Measurements from ENCODE around the gene ALS2. TPM values are rescaled to one million over a fixed set of nuclear protein-coding genes. Genes with fewer than 3 reads are reported as not detected.
"Not testable (repeated sequence)": the region's sequence is repeated elsewhere in the genome, so short reads cannot be mapped to it uniquely, and the experiment has no call there.

The ALS2 gene
- total RNA-seq, 1 donor from 2014 or later, result 48.1 TPM

DNA sequence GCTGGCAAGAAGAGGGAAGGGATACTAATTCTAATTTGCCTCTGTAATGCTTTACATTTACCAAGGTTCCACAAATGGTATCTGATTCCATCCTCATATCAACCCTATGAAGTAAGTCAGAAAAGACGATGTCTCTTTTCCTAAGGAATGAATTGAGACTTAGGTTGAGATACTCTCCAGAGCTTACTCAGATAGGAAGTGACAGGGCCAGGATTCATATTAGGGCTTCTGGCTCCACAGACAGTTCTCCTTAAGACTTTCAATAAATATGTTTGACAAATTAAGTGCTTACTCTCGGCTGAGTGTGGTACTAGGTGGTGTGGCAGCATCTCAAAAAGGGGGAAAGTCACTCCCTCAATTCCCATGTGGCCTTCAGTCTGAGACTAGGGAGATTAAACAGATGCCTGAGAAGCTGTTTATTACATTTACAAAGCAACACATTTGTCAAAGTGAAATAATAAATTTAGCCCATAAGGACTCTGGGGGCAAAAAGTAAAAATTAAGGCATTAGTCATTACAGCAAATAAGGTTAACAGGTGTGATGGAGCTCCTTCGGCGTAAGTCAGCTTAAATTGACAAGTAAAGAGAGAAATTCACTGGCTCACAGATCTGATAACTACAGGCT is 39.8 kb upstream of the ALS2 start:
- TF ChIP-seq, protein P1, sequence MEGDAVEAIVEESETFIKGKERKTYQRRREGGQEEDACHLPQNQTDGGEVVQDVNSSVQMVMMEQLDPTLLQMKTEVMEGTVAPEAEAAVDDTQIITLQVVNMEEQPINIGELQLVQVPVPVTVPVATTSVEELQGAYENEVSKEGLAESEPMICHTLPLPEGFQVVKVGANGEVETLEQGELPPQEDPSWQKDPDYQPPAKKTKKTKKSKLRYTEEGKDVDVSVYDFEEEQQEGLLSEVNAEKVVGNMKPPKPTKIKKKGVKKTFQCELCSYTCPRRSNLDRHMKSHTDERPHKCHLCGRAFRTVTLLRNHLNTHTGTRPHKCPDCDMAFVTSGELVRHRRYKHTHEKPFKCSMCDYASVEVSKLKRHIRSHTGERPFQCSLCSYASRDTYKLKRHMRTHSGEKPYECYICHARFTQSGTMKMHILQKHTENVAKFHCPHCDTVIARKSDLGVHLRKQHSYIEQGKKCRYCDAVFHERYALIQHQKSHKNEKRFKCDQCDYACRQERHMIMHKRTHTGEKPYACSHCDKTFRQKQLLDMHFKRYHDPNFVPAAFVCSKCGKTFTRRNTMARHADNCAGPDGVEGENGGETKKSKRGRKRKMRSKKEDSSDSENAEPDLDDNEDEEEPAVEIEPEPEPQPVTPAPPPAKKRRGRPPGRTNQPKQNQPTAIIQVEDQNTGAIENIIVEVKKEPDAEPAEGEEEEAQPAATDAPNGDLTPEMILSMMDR (IDR thresholded peaks at IDR 0.05; ENCODE audit: unreplicated experiment), result no peak

DNA sequence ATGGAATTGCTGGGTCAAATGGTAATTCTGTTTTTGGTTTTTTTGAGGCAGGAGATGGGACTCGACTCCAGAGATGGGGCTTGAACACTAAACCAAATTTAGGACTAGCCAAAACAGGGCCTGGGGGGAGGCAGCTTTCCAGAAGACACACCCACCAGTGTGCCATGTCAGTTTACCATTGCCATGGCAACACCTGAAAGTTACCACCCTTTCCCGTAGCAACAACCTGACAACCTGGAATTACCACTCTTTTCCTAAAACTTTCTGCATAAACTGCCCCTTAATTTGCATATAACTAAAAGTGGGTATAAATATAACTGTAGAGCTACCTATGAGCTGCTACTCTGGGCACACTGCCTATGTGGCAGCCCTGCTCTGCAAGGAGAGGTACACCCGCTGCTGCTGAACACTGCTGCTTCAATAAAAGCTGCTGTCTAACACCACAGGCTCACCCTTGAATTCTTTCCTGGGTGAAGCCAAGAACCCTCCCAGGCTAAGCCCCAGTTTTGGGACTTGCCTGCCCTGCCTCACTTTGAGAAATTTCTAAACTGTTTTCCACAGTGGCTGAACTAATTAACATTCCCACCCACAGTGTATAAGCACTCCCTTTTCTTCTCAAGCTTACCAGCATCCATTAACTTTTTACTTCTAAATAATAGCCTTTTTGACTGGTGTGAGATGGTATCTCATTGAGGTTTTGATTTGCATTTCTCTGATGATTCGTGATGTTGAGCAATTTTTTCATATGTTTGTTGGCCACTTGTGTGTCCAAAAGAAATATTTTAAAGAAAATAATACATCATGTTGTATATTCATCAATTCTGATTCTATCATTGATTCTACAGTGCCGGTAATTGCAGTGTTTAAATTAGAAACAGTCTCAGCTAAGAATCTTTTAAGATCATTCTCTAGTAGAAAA is 36.2 kb upstream of the ALS2 start:
- DNase-seq (ENCODE audit: low spot score, unreplicated experiment), result no peak
- no peak overlapping the region for H3K27ac Mint-ChIP-seq
- no peaks in the 10 kb centered on the region for H3K27me3 Mint-ChIP-seq
- no peak overlapping the region for H3K4me3 Mint-ChIP-seq (ENCODE audit: low read depth)
- TF ChIP-seq, protein P1 (IDR thresholded peaks at IDR 0.05; ENCODE audit: unreplicated experiment), result no peak
- peaks cover 4% of the 10 kb centered on the region for H3K9me3 Mint-ChIP-seq (ENCODE audit: low read depth)
- H3K4me1 Mint-ChIP-seq (ENCODE audit: low read depth), result no peaks in the 10 kb centered on the region
- H3K36me3 Mint-ChIP-seq (ENCODE audit: insufficient read depth), result no peaks in the 10 kb centered on the region

More for the DNA sequence above, 39.8 kb upstream of the ALS2 start:
- H3K27ac Mint-ChIP-seq, result no peak overlapping the region
- no peak overlapping the region for H3K4me3 Mint-ChIP-seq (ENCODE audit: low read depth)
- H3K36me3 Mint-ChIP-seq (ENCODE audit: insufficient read depth), result no peaks in the 10 kb centered on the region
- H3K27me3 Mint-ChIP-seq, result no peaks in the 10 kb centered on the region
- H3K4me1 Mint-ChIP-seq (ENCODE audit: low read depth), result peaks cover 2% of the 10 kb centered on the region
- DNase-seq (ENCODE audit: low spot score, unreplicated experiment), result no peak
- peaks cover 4% of the 10 kb centered on the region for H3K9me3 Mint-ChIP-seq (ENCODE audit: low read depth)

GRCh38 chr2:201813996-201814760 is 33.4 kb upstream of the ALS2 start:
- DNase-seq (ENCODE audit: low spot score, unreplicated experiment), result no peak
- no peaks in the 10 kb centered on the region for H3K27me3 Mint-ChIP-seq
- H3K4me3 Mint-ChIP-seq (ENCODE audit: low read depth), result no peak overlapping the region
- H3K4me1 Mint-ChIP-seq (ENCODE audit: low read depth), result peaks cover 8% of the 10 kb centered on the region
- H3K9me3 Mint-ChIP-seq (ENCODE audit: low read depth), result peaks cover 4% of the 10 kb centered on the region
- H3K27ac Mint-ChIP-seq, result no peak overlapping the region
- no peaks in the 10 kb centered on the region for H3K36me3 Mint-ChIP-seq (ENCODE audit: insufficient read depth)
- TF ChIP-seq, protein P1 (IDR thresholded peaks at IDR 0.05; ENCODE audit: unreplicated experiment), result no peak

GRCh38 chr2:201810604-201811003 is 29.9 kb upstream of the ALS2 start:
- not testable (repeated sequence) for H3K36me3 Mint-ChIP-seq (ENCODE audit: insufficient read depth); H3K9me3 Mint-ChIP-seq (ENCODE audit: low read depth); DNase-seq (ENCODE audit: low spot score, unreplicated experiment); H3K27me3 Mint-ChIP-seq; H3K27ac Mint-ChIP-seq; H3K4me3 Mint-ChIP-seq (ENCODE audit: low read depth)
- peaks cover 26% of the 10 kb centered on the region for H3K4me1 Mint-ChIP-seq (ENCODE audit: low read depth)

- DNase-seq (ENCODE audit: low spot score, unreplicated experiment), result no peak
- Mint-ChIP-seq H3K4me3 (ENCODE audit: low read depth) (no peak overlapping the region), H3K4me1 (ENCODE audit: low read depth) (peaks cover 26% of the 10 kb centered on the region), H3K9me3 (ENCODE audit: low read depth) (no peaks in the 10 kb centered on the region), H3K27ac (peak overlapping the region; percentile 36), H3K27me3 (peaks cover 3% of the 10 kb centered on the region), H3K36me3 (ENCODE audit: insufficient read depth) (no peaks in the 10 kb centered on the region)
- TF ChIP-seq, protein P1 (IDR thresholded peaks at IDR 0.05; ENCODE audit: unreplicated experiment), result no peak
Observed at GRCh38 chr2:201809633-201810032, 28.9 kb upstream of the ALS2 start.

Data from progenitor cell of endocrine pancreas (in vitro differentiated cells).